ENCODE data around the gene DTX3L.

- TF ChIP-seq CTCF (IDR thresholded peaks at IDR 0.05; ENCODE audit: insufficient read depth, low read depth, low read length), result no peak
- no peak for TF ChIP-seq EZH2 (IDR thresholded peaks at IDR 0.05; ENCODE audit: insufficient read depth, low read length)
Measured at GRCh38 chr3:122582390-122582789, 18.3 kb downstream of the DTX3L start.

Data from astrocyte (in vitro differentiated cells and primary cell).